Coronary artery (tissue), 2 donors: ENCODE results near the gene HIVEP2.

Source experiments
- DNase-seq: peaks from one replicate; pipeline ENCODE4 v3.0.0-alpha.2; 2017; ENCODE audit warnings: low spot score
- H3K27ac ChIP-seq, 2 donors: fragments of 200-600 bp; sonication (generic); one replicate each; pipeline ENCODE4 v1.5.1; 2016 to 2019
- H3K4me3 ChIP-seq: fragments of 200-600 bp; sonication (generic); 2 replicates; pipeline ENCODE4 v1.5.1; 2016; ENCODE audit warnings: mild to moderate bottlenecking, moderate library complexity
- CTCF ChIP-seq: fragments of 200-600 bp; sonication (generic); IDR thresholded peaks from one replicate; pipeline ENCODE4 v1.5.1; 2019; ENCODE audit warnings: antibody characterized with exemption

Gene HIVEP2

GRCh38 chr6:142752348-142752747, 192.6 kb downstream of the HIVEP2 start:
- no peak for DNase-seq
- H3K27ac ChIP-seq = no peak overlapping the region
- H3K4me3 ChIP-seq = no peak overlapping the region
- TF ChIP-seq CTCF = no peak

GRCh38 chr6:142751452-142751851, 193.5 kb downstream of the HIVEP2 start:
- DNase-seq = no peak
- TF ChIP-seq CTCF = no peak
- Histone ChIP-seq H3K27ac (no peak overlapping the region), H3K4me3 (no peak overlapping the region)

GRCh38 chr6:142750998-142751397, 194.0 kb downstream of the HIVEP2 start:
- Histone ChIP-seq H3K4me3 (no peak overlapping the region), H3K27ac (no peak overlapping the region)
- no peak for TF ChIP-seq CTCF
- no peak for DNase-seq

GRCh38 chr6:142749556-142749955, 195.4 kb downstream of the HIVEP2 start:
- no peak for DNase-seq
- Histone ChIP-seq H3K27ac (no peak overlapping the region), H3K4me3 (no peak overlapping the region)
- no peak for TF ChIP-seq CTCF

GRCh38 chr6:142746524-142746923, 198.5 kb downstream of the HIVEP2 start:
- Histone ChIP-seq H3K4me3 (no peak overlapping the region), H3K27ac (no peak overlapping the region)
- TF ChIP-seq CTCF = no peak
- no peak for DNase-seq

- no peak for TF ChIP-seq CTCF
- Histone ChIP-seq H3K27ac (no peak overlapping the region), H3K4me3 (no peak overlapping the region)
- no peak for DNase-seq
Measured at GRCh38 chr6:142744836-142745235, 200.1 kb downstream of the HIVEP2 start.

- DNase-seq = no peak
- Histone ChIP-seq H3K4me3 (no peak overlapping the region), H3K27ac (no peak overlapping the region)
- TF ChIP-seq CTCF = no peak
Measured at GRCh38 chr6:142740449-142740848, 204.5 kb downstream of the HIVEP2 start.
